Aorta (tissue), 5 donors: ENCODE measurements around the gene TMEM212. TPM values are rescaled to one million over a fixed set of nuclear protein-coding genes. Genes with fewer than 3 reads are reported as not detected.

Experiments used
- ATAC-seq: fragments of 200-7000 bp; cut with Tn5 transposase; one replicate; pipeline ENCODE4 v1.9.1; 2022; ENCODE audit warnings: moderate library complexity; ENCODE audit not compliant: low FRiP score
- DNase-seq, 2 donors: peaks; one replicate each; pipeline ENCODE4 v3.0.0-alpha.2; 2020
- H3K27ac ChIP-seq, 2 donors: one replicate each; pipeline ENCODE4 v1.5.1; 2013; ENCODE audit warnings: low read length in 2 of 2, mild to moderate bottlenecking in 2 of 2, moderate library complexity in 2 of 2, control low read depth in 1 of 2, inconsistent platforms in 1 of 2, low read depth in 1 of 2
- H3K27me3 ChIP-seq, 2 donors: one replicate each; pipeline ENCODE4 v1.6.1; 2013; ENCODE audit warnings: control low read depth in 1 of 2, low read length in 1 of 2, mild to moderate bottlenecking in 1 of 2, moderate library complexity in 1 of 2; ENCODE audit not compliant: insufficient read depth in 2 of 2, control insufficient read depth in 1 of 2
- H3K36me3 ChIP-seq, 2 donors: one replicate each; pipeline ENCODE4 v1.6.1; 2013; ENCODE audit warnings: control low read depth in 1 of 2, low read length in 1 of 2, mild to moderate bottlenecking in 1 of 2; ENCODE audit not compliant: insufficient read depth in 2 of 2, control insufficient read depth in 1 of 2
- H3K4me1 ChIP-seq, 2 donors: one replicate each; pipeline ENCODE4 v1.6.1; 2013; ENCODE audit warnings: low read length in 2 of 2, control low read depth in 1 of 2, mild to moderate bottlenecking in 1 of 2, moderate library complexity in 1 of 2; ENCODE audit not compliant: insufficient read depth in 2 of 2, control insufficient read depth in 1 of 2
- H3K4me3 ChIP-seq, 2 donors: one replicate each; pipeline ENCODE4 v1.5.1; 2013; ENCODE audit warnings: low read length in 2 of 2, control low read depth in 1 of 2, mild to moderate bottlenecking in 1 of 2
- H3K9me3 ChIP-seq: one replicate; pipeline ENCODE4 v1.6.1; 2013; ENCODE audit warnings: mild to moderate bottlenecking, low read length; ENCODE audit not compliant: control insufficient read depth
- WGBS, 2 donors: extraction: QIAGEN DNeasy Blood & Tissue Kit; methylation state at CpG; one replicate each; pipeline ENCODE4 v1.1.7; 2013; 5-methylcytosine and 5-hydroxymethylcytosine counted together
- intact Hi-C, 2 donors: fragments of 100-400 bp; cut with DNase I; formaldehyde crosslinking; loops; one replicate each; pipeline versions ENCODE4 v1.14.2 to v1.15.0; 2022
- polyA plus RNA-seq, 2 donors: library from polyadenylated mRNA; stranded (reverse); fragments of 200-250 nt; gene quantifications; one replicate each; pipeline ENCODE4 v1.2.3, GENCODE V29; 2013
- total RNA-seq, 2 donors: library from RNA; stranded (reverse); fragmentation: NEBNext Ultra II Directional; extraction: Animal tissue kit (Norgen Biotek cat#: 25700); gene quantifications; one replicate each; pipeline ENCODE4 v1.2.1, GENCODE V29; 2021
- donor health status: healthy with polysubstance abuse.
- donor health status: Bipolar disorder and iron deficiency.
- donor health status: DM: no; HTN: no; CAD: no.
- donor health status: DM: no; HTN: no; CAD: no.
- donor health status: DM: yes; HTN: yes; CAD: no.

The TMEM212 gene
- total and polyA plus RNA-seq, 4 donors: not detected

- Histone ChIP-seq H3K27ac (no peak overlapping the region), H3K4me1 (peaks cover 0 to 4% of the 10 kb centered on the region in 2 donors), H3K4me3 (no peak overlapping the region), H3K36me3 (no peaks in the 10 kb centered on the region), H3K9me3 (no peaks in the 10 kb centered on the region), H3K27me3 (no peaks in the 10 kb centered on the region)
- whole genome bisulfite sequencing, 2 donors: 89 to 97% methylated on average over 4 of the region's 4 CpGs
- no peak for DNase-seq
- ATAC-seq: no peak
- intact Hi-C loops: no loop called here
Observed at GRCh38 chr3:171880101-171880870, 37.1 kb downstream of the TMEM212 start.

DNA sequence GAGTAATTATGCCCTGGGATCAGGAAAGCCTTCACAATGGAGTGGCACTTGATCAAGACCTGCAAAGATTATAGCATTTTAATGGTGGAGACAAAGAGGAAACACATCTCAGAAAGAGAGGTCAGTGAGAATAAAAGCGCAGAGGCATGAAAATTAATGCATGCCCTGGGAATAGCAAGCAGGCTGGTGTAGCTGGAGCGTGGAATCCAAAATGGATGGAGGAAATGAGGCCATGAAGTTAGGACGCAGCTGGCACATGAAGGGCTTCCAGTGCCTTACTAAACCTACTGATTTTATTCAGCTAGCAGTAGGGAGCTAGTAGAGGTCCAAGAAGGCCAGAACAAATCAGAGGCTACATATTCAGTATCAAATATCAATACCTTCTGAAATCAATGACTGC, 38.1 kb downstream of the TMEM212 start:
- Histone ChIP-seq H3K36me3 (no peaks in the 10 kb centered on the region), H3K4me3 (no peak overlapping the region), H3K4me1 (peaks cover 0 to 4% of the 10 kb centered on the region in 2 donors), H3K27me3 (no peaks in the 10 kb centered on the region), H3K9me3 (no peaks in the 10 kb centered on the region), H3K27ac (no peak overlapping the region)
- ATAC-seq: no peak
- 97% methylated on average over 3 of the region's 3 CpGs for WGBS, 2 donors
- intact Hi-C loops: no loop called here
- no peak for DNase-seq

DNA sequence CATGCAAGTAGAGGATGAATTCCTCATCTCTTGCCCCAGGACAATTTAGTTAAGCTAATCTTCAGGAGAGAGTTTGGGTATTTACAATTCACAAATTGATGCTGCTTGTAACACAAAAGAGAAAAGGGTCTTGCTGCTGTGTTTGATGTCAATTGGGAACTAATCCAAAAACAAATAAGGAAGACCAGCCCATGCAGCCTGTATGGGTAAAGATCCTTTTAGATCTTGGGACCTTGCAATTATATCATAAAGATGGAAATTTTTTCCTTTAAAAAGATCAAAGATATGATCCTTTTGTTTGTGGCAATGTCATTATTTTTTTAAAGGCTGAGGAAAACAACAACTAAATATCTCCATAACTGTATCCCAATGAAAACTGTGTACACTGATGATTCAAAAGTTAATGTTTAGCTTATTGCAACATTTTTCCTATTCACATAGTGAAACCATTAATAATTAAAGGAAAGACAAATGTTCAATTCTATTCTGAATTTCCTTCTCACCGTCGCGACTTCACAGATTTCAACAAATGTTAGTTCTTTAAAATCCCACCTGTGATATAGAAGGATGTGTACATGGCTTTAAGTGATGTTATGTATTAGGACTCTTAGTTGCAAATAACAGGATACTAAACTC, 40.2 kb downstream of the TMEM212 start:
- WGBS, 2 donors: 97 to 99% methylated on average over 3 of the region's 3 CpGs
- Histone ChIP-seq H3K4me3 (no peak overlapping the region), H3K36me3 (no peaks in the 10 kb centered on the region), H3K4me1 (peaks cover 0 to 4% of the 10 kb centered on the region in 2 donors), H3K9me3 (no peaks in the 10 kb centered on the region), H3K27me3 (no peaks in the 10 kb centered on the region), H3K27ac (no peak overlapping the region)
- ATAC-seq (no peak), DNase-seq (no peak)
- intact Hi-C loops: no loop called here

DNA sequence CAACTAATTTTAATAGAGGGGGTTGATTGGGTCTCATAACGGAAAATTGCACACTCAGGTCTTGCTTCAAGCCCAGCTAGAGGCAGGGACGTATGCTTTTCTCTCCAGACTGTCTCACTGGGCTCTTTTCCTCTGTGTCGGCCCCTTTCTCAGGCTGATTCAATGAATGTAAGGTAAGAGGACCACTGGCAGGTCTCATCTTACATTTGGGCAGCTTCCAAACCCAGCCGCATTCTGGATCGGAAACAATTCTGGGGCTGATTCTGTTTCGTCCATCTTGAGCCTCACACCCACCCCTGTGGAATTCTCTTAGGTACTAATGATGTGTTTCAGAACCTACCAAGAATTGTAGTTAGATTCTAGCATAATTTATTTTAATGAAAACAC, 40.7 kb downstream of the TMEM212 start:
- Histone ChIP-seq H3K4me3 (no peak overlapping the region), H3K4me1 (peaks cover 0 to 4% of the 10 kb centered on the region in 2 donors), H3K27ac (no peak overlapping the region), H3K9me3 (no peaks in the 10 kb centered on the region), H3K36me3 (no peaks in the 10 kb centered on the region), H3K27me3 (no peaks in the 10 kb centered on the region)
- DNase-seq (no peak), ATAC-seq (no peak)
- intact Hi-C loops: no loop called here
- WGBS, 2 donors: 47 to 58% methylated on average over 6 of the region's 6 CpGs

GRCh38 chr3:171888466-171888865, 45.3 kb downstream of the TMEM212 start:
- H3K36me3 ChIP-seq: no peaks in the 10 kb centered on the region
- no peaks in the 10 kb centered on the region for H3K27me3 ChIP-seq
- ATAC-seq (no peak), DNase-seq (no peak)
- no peaks in the 10 kb centered on the region for H3K9me3 ChIP-seq
- H3K4me1 ChIP-seq: no peaks in the 10 kb centered on the region
- no peak overlapping the region for H3K4me3 ChIP-seq
- H3K27ac ChIP-seq: no peak overlapping the region
- WGBS, 2 donors: 95 to 99% methylated on average over 2 of the region's 2 CpGs
- intact Hi-C loops: no loop called here

- DNase-seq: no peak
- Histone ChIP-seq H3K4me3 (no peak overlapping the region), H3K36me3 (no peaks in the 10 kb centered on the region), H3K9me3 (no peaks in the 10 kb centered on the region), H3K4me1 (no peaks in the 10 kb centered on the region), H3K27ac (no peak overlapping the region), H3K27me3 (no peaks in the 10 kb centered on the region)
- no peak for ATAC-seq
- WGBS, 2 donors: 89 to 92% methylated on average over 2 of the region's 2 CpGs
- intact Hi-C loops: no loop called here
Observed at GRCh38 chr3:171890398-171890797, 47.2 kb downstream of the TMEM212 start.

GRCh38 chr3:171892457-171892856, 49.3 kb downstream of the TMEM212 start:
- H3K27ac ChIP-seq: no peak overlapping the region
- ATAC-seq (no peak), DNase-seq (no peak)
- intact Hi-C loops: no loop called here
- H3K4me1 ChIP-seq: no peaks in the 10 kb centered on the region
- H3K9me3 ChIP-seq: no peaks in the 10 kb centered on the region
- no peaks in the 10 kb centered on the region for H3K27me3 ChIP-seq
- no peak overlapping the region for H3K4me3 ChIP-seq
- no peaks in the 10 kb centered on the region for H3K36me3 ChIP-seq

DNA sequence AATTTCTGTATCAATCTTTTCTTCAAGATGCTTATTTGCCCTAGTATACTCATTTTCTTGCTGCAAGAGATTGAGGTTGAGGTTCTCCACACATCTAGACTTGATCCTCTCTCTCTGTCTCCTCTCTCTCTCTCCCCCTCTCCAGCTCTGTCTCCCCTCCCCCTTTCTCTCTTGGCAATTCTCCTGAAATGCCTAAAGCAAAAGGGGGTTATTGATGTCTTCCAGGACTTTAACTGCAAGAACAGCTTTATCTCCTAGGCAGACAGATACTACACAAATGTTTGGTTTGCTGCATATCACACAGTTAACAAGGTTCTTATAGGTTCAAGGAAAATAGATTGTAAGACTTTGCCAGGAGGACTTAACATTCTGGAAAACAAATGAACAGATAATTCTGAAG, 52.1 kb downstream of the TMEM212 start:
- ATAC-seq (no peak), DNase-seq (no peak)
- H3K36me3 ChIP-seq: no peaks in the 10 kb centered on the region
- no peaks in the 10 kb centered on the region for H3K4me1 ChIP-seq
- intact Hi-C loops: no loop called here
- no peak overlapping the region for H3K27ac ChIP-seq
- H3K4me3 ChIP-seq: no peak overlapping the region
- no peaks in the 10 kb centered on the region for H3K9me3 ChIP-seq
- H3K27me3 ChIP-seq: no peaks in the 10 kb centered on the region

DNA sequence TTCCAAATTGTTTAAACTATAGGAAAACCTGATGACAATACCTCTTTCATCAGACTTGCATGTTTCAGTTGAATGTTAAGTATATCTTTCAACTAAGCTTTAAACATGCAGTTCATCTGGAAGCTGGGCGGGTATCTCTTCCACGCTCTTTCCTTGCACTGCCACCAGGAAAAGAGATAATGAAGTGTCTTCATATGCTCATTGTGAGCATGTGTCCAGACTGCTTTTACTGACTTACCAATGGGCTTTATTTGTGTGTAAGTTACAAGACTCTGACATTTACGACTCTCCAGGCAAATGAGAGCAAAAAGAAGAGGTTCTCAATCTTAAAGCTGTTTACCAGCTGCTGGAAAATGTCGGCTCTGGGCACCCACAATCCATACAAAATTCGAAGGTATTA, 52.8 kb downstream of the TMEM212 start:
- WGBS, 2 donors: 86 to 87% methylated on average over 5 of the region's 5 CpGs
- intact Hi-C loops: no loop called here
- no peak overlapping the region for H3K27ac ChIP-seq
- no peaks in the 10 kb centered on the region for H3K36me3 ChIP-seq
- no peaks in the 10 kb centered on the region for H3K27me3 ChIP-seq
- DNase-seq: no peak
- no peak overlapping the region for H3K4me3 ChIP-seq
- H3K4me1 ChIP-seq: no peaks in the 10 kb centered on the region
- H3K9me3 ChIP-seq: no peaks in the 10 kb centered on the region
- ATAC-seq: no peak
